Raji (cell line): Measurements from ENCODE around the gene KANSL3.

ENCODE experiments used
- POLR2A ChIP-seq: IDR thresholded peaks from 2 replicates; pipeline ENCODE4 v1.6.1; 2011; ENCODE audit warnings: low read depth, low read length, control low read depth; ENCODE audit not compliant: insufficient read depth

The KANSL3 gene

DNA sequence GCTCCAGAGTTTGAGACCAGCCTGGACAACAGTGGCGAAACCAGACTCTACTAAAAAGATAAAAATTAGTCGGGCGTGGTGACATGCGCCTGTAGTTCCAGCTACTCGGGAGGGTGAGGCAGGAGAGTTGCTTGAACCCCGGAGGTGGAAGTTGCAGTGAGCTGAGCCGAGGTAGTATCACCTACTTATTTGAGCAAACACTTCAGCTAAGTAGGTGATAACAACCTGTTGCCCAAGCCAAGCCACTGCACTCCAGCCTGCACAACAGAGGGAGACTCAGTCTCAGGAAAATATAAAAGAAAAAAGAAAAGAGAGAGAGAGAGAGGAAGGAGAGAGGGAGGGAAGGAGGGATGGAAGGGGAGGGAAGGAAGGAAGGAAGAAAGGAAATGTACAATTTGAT, 25.7 kb upstream of the KANSL3 start:
- TF ChIP-seq POLR2A, result no peak

DNA sequence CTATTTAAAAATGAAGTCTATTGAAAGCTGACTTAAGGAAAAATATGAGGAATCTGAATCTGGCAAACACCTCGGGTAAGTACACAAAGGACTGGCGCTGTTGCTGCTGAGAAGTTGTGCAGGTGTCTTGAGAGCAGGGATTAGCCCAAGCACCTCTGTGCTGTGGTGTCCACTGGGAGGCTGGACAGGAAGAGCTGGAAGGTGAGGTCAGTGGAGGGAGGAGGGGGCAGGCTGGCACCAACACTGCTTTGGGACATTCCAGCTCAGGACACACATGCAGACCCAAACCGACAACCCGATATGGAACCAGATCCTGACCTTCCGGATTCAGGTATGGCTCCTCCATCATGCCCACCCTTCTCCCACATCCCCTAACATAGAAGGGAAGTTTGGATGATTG, 25.1 kb upstream of the KANSL3 start:
- no peak for TF ChIP-seq POLR2A

- TF ChIP-seq POLR2A, result no peak
Measured at GRCh38 chr2:96662360-96662759, 24.2 kb upstream of the KANSL3 start.

- TF ChIP-seq POLR2A, result no peak
Measured at GRCh38 chr2:96661324-96661723, 23.2 kb upstream of the KANSL3 start.

DNA sequence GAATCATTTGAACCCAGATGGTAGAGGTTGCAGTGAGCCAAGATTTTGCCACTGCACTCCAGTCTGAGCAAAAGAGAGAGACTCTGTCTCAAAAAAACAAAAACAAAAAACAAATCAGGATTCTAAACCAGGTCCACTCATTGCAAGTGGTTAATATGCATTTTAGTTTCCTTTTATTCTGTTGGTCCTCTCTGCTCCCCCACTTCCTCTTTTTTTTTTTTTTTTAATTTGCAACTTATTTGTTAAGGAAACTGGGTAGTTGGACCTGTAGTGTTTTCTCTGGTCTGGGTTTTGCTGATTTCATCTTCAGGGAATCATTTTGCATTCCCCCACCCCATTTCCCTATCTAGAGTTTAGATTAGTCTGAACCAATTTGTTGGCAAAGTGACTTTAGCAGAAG, 18.4 kb upstream of the KANSL3 start:
- TF ChIP-seq POLR2A, result no peak

- no peak for TF ChIP-seq POLR2A
Measured at GRCh38 chr2:96655526-96655925, 17.4 kb upstream of the KANSL3 start.

DNA sequence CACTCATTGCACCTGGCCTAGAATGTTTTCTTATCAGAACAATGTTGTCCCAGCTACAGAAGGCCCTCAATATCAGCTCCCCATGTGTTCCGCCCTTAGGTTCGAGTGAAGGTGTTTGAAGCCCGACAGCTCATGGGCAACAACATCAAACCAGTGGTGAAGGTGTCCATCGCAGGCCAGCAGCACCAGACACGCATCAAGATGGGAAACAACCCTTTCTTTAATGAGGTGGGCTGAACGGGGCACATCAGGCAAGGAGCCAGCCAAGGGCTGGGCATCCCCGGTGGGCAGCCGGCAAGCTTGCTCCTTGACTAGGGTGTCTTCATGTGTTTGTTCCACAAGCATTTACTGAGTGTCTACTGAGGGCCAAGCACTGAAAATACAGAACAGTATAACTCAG, 13.7 kb upstream of the KANSL3 start:
- no peak for TF ChIP-seq POLR2A

GRCh38 chr2:96649342-96649741, 11.2 kb upstream of the KANSL3 start:
- no peak for TF ChIP-seq POLR2A

- no peak for TF ChIP-seq POLR2A
Measured at GRCh38 chr2:96648306-96648930, 10.3 kb upstream of the KANSL3 start.

- no peak for TF ChIP-seq POLR2A
Measured at GRCh38 chr2:96647681-96648080, 9.6 kb upstream of the KANSL3 start.

GRCh38 chr2:96642564-96643360, 4.7 kb upstream of the KANSL3 start, which contains the start of gene FER1L5:
FER1L5 (plus strand) TSS chr2:96642764; CDS start chr2:96642837, 73 bp downstream.
- no peak for TF ChIP-seq POLR2A

GRCh38 chr2:96637385-96638143, 548 bp downstream of the KANSL3 start:
- TF ChIP-seq POLR2A, result no peak

DNA sequence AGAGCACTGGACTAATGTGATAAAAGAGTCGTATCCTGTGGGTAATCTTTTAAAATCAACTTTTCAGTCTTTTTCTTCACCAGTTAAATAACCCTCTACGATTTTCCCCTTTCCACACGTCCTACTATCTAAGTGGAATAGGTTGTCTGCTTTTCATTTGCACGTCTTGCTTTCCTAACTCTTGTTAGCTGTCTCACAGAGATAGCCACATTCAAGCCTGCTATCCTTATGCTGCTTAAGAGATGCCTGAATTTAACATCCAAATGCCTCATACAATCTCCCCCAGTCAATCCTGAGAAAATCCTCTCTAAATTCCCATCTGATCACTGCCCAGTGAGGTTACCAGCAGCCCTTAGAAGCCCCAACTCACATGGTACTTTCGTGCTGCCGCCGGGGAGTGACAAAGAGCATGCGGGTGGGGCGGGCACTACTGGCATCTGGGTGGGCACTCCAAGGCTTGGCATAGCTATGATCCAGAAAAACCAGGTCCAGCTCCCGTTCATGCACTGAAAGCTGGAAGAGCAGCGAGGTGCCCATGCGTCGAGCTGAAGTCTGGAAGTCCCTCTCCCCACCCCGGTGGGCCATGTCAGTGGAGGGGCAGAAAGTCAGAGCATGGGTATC, 1.5 kb downstream of the KANSL3 start:
- TF ChIP-seq POLR2A, result no peak

GRCh38 chr2:96633641-96634040, 4.5 kb downstream of the KANSL3 start:
- no peak for TF ChIP-seq POLR2A

GRCh38 chr2:96631804-96632435, 6.2 kb downstream of the KANSL3 start:
- no peak for TF ChIP-seq POLR2A
